Calu3 (cell line): ENCODE measurements around the gene FAM149B1. TPM values are rescaled to one million over a fixed set of nuclear protein-coding genes. Genes with fewer than 3 reads are reported as not detected.

Experiments used
- BruUV-seq: library from RNA; stranded (reverse); fragments of 400-500 nt; replicated peaks from 2 replicates; lab custom pipeline; 2021; lab: Mats Ljungman, UMichigan
- CTCF ChIA-PET: fragments of 300-600 bp; sonication (Branson Sonifier 250); formaldehyde crosslinking; loops from one replicate; lab custom pipeline; 2022; ENCODE audit warnings: antibody characterized with exemption; lab: Charles Lee
- DNase-seq: peaks from one replicate; pipeline ENCODE4 v3.0.0; 2022
- H3K27ac Mint-ChIP-seq: one replicate; pipeline ENCODE4 v1.8.0; 2022; ENCODE audit warnings: mixed read lengths; ENCODE audit not compliant: unreplicated experiment
- H3K27me3 Mint-ChIP-seq: one replicate; pipeline ENCODE4 v1.8.0; 2022; ENCODE audit warnings: mixed read lengths; ENCODE audit not compliant: unreplicated experiment
- H3K36me3 Mint-ChIP-seq: one replicate; pipeline ENCODE4 v1.8.0; 2022; ENCODE audit warnings: mild to moderate bottlenecking, moderate library complexity, mixed read lengths; ENCODE audit not compliant: insufficient read depth, unreplicated experiment
- H3K4me1 Mint-ChIP-seq: one replicate; pipeline ENCODE4 v1.8.0; 2022; ENCODE audit warnings: mild to moderate bottlenecking, low read depth, mixed read lengths; ENCODE audit not compliant: unreplicated experiment
- H3K4me3 Mint-ChIP-seq: one replicate; pipeline ENCODE4 v1.8.0; 2022; ENCODE audit warnings: mild to moderate bottlenecking, low read depth, moderate library complexity, mixed read lengths; ENCODE audit not compliant: unreplicated experiment
- H3K9me3 Mint-ChIP-seq: one replicate; pipeline ENCODE4 v1.8.0; 2022; ENCODE audit warnings: low read depth, mixed read lengths; ENCODE audit not compliant: unreplicated experiment
- intact Hi-C: fragments of 100-400 bp; cut with micrococcal nuclease; formaldehyde crosslinking; loops from one replicate; pipeline ENCODE4 v1.10.0; 2022; ENCODE audit not compliant: unreplicated experiment
- total RNA-seq: library from RNA; stranded (reverse); gene quantifications from 2 replicates; pipeline ENCODE4 v1.2.3, GENCODE V29; 2022
- TF ChIP-seq, protein P1 (sequence below): fragments of 200-600 bp; IDR thresholded peaks from one replicate; pipeline ENCODE4 v1.8.0; 2022; ENCODE audit warnings: antibody characterized with exemption; ENCODE audit not compliant: unreplicated experiment

The FAM149B1 gene
- total RNA-seq, 1 experiment from 2014 or later, result 31.5 TPM

- Mint-ChIP-seq H3K9me3 (no peaks in the 10 kb centered on the region), H3K36me3 (peaks cover 5% of the 10 kb centered on the region), H3K27ac (no peak overlapping the region), H3K4me1 (no peaks in the 10 kb centered on the region), H3K27me3 (no peaks in the 10 kb centered on the region), H3K4me3 (no peak overlapping the region)
- no peak for DNase-seq
- TF ChIP-seq, protein P1, sequence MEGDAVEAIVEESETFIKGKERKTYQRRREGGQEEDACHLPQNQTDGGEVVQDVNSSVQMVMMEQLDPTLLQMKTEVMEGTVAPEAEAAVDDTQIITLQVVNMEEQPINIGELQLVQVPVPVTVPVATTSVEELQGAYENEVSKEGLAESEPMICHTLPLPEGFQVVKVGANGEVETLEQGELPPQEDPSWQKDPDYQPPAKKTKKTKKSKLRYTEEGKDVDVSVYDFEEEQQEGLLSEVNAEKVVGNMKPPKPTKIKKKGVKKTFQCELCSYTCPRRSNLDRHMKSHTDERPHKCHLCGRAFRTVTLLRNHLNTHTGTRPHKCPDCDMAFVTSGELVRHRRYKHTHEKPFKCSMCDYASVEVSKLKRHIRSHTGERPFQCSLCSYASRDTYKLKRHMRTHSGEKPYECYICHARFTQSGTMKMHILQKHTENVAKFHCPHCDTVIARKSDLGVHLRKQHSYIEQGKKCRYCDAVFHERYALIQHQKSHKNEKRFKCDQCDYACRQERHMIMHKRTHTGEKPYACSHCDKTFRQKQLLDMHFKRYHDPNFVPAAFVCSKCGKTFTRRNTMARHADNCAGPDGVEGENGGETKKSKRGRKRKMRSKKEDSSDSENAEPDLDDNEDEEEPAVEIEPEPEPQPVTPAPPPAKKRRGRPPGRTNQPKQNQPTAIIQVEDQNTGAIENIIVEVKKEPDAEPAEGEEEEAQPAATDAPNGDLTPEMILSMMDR, result no peak
- intact Hi-C loops, result no loop called here
- CTCF ChIA-PET, result interaction anchor here (0.6 kb wide), 1 partner anchor 415 kb away, joined by 5 read pairs; no protein-coding TSS in a partner anchor
- no TSS peak for BruUV-seq
Measured at GRCh38 chr10:73211106-73211811, 43.3 kb downstream of the FAM149B1 start.

DNA sequence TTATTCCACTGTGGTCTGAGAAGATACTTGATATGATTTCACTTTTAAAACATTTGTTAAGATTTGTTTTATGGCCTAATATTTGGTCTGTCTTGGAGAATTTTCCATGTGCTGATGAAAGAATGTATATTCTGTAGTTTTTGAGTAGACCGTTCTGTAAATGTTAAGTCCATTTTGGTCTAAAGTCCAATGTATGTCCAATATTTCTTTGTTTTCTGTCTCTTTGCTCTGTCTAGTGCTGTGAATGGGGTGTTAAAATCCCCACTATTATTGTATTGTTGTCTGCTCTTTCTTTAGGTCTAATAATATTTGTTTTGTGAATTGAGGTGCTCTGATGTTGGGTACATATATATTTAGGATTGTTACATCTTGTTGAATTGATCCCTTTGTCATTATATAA, 47.8 kb downstream of the FAM149B1 start:
- Mint-ChIP-seq H3K4me1 (no peaks in the 10 kb centered on the region), H3K27me3 (no peaks in the 10 kb centered on the region), H3K36me3 (no peaks in the 10 kb centered on the region), H3K27ac (no peak overlapping the region), H3K9me3 (no peaks in the 10 kb centered on the region), H3K4me3 (no peak overlapping the region)
- no peak for DNase-seq
- intact Hi-C loops, result no loop called here
- CTCF ChIA-PET, result no interaction called here
- BruUV-seq, result no TSS peak
- TF ChIP-seq, protein P1, result no peak

- Mint-ChIP-seq H3K4me1 (no peaks in the 10 kb centered on the region), H3K4me3 (no peak overlapping the region), H3K27ac (no peak overlapping the region), H3K9me3 (no peaks in the 10 kb centered on the region), H3K27me3 (no peaks in the 10 kb centered on the region), H3K36me3 (peaks cover 5% of the 10 kb centered on the region)
- BruUV-seq, result no TSS peak
- TF ChIP-seq, protein P1, result no peak
- DNase-seq, result no peak
- intact Hi-C loops, result no loop called here
- CTCF ChIA-PET, result interaction anchor here (0.6 kb wide), 1 partner anchor 711 kb away, joined by 4 read pairs; no protein-coding TSS in a partner anchor
Measured at GRCh38 chr10:73217628-73218027, 49.7 kb downstream of the FAM149B1 start.

DNA sequence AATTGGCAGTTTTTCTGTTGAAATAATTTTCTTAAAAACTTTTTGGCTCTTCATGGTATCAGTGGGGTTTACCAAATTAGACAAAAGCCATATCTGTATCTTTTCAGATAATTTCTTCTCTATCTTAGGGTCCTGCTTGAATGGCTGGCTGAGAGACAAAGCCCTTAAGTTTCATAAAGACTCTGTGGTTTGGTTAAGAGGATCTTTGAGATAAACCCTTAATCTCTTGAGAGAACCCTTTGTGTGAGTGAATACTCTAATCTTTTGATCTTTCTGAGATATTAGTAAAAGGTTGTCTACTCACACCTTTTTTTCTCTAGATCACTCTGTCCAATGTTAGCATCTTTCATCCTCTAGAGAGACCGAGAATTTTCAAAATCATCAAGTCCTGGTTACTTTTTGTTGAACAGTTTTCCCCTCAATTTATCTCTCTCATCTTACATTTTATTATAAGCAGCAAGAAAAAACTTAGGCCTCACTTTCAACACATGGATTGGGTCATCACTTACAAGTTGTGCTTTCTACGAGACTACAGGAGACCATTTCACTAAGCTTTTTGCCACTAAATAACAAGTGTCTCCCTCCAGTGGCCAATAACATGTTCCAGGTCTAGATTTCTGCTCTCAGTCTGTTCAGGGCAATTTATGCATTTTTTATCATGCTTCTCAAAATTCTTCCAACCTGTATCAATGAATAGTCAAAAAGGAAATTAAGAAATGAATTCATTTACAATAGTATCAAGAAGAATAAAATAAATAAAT, 50.7 kb downstream of the FAM149B1 start:
- no TSS peak for BruUV-seq
- no peaks in the 10 kb centered on the region for H3K4me1 Mint-ChIP-seq
- intact Hi-C loops, result no loop called here
- CTCF ChIA-PET, result interaction anchor here (0.6 kb wide), 2 partner anchors 28 to 34 kb away, joined by 3 read pairs; partner anchors contain the start of gene MRPS16
- TF ChIP-seq, protein P1, result no peak
- no peak overlapping the region for H3K4me3 Mint-ChIP-seq
- DNase-seq, result peak; percentile 6
- H3K36me3 Mint-ChIP-seq, result peaks cover 5% of the 10 kb centered on the region
- H3K27me3 Mint-ChIP-seq, result no peaks in the 10 kb centered on the region
- no peaks in the 10 kb centered on the region for H3K9me3 Mint-ChIP-seq
- no peak overlapping the region for H3K27ac Mint-ChIP-seq
